Mesothelial cell of epicardium (in vitro differentiated cells): ENCODE data around the gene HELT. TPM values are rescaled to one million over a fixed set of nuclear protein-coding genes. Genes with fewer than 3 reads are reported as not detected.

ENCODE experiments used
- DNase-seq, 2 experiments: peaks; one replicate each; pipeline ENCODE4 v3.0.0; 2021; ENCODE audit warnings: low spot score in 2 of 2; ENCODE audit not compliant: unreplicated experiment in 2 of 2
- H3K27ac Mint-ChIP-seq: 2 replicates; pipeline ENCODE4 v1.8.0; 2021; ENCODE audit warnings: mixed read lengths
- H3K27me3 Mint-ChIP-seq: 2 replicates; pipeline ENCODE4 v1.8.0; 2021; ENCODE audit warnings: low read depth, mixed read lengths
- H3K36me3 Mint-ChIP-seq: 2 replicates; pipeline ENCODE4 v1.8.0; 2021; ENCODE audit warnings: mixed read lengths
- H3K4me1 Mint-ChIP-seq: 2 replicates; pipeline ENCODE4 v1.8.0; 2021; ENCODE audit warnings: mixed read lengths
- H3K4me3 Mint-ChIP-seq: 2 replicates; pipeline ENCODE4 v1.8.0; 2021; ENCODE audit warnings: mild to moderate bottlenecking, moderate library complexity, mixed read lengths
- H3K9me3 Mint-ChIP-seq: 2 replicates; pipeline ENCODE4 v1.8.0; 2021; ENCODE audit warnings: mixed read lengths
- total RNA-seq: library from RNA; stranded (reverse); gene quantifications from 3 replicates; pipeline ENCODE4 v1.2.1, GENCODE V29; 2021
- TF ChIP-seq, protein P1 (sequence below): fragments of 200-600 bp; sonication (generic); IDR thresholded peaks from one replicate; pipeline ENCODE4 v1.5.0; 2021; ENCODE audit warnings: antibody characterized with exemption; ENCODE audit not compliant: unreplicated experiment

HELT gene
- total RNA-seq, 1 donor from 2014 or later, result not detected

DNA sequence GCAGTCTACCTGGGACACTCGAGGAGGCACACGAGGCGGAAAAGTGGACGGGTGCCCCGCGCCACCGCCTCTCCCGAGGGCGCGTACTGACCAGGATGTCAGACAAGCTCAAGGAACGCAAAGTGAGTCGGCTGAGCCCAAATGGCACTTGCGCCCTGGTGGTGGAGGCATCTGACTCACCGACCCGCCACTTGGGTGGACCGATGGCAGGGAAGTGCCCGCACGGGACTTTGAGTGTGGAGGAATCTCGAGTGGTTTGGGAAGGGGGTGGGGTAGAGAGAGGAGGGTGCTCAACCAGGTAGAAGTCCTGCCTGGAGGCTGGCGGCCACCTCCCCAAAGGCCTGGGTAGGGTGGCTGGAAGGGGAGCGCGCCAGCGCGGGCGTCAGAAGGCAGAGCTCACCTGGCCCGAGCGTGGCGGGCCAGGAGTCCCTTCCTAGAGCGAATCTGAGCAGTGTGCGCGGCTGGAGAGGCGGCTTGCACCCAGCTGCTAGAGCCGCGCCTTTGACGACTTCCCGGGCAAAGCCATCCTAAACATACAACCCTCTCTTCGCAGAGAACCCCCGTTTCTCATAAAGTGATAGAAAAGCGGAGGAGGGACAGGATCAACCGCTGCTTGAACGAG lies 655 bp downstream of the HELT start:
- DNase-seq, result no peak
- Mint-ChIP-seq H3K27ac (no peak overlapping the region), H3K4me1 (peaks cover 18% of the 10 kb centered on the region), H3K4me3 (peak overlapping the region; percentile 16), H3K36me3 (no peaks in the 10 kb centered on the region), H3K27me3 (peaks cover 98% of the 10 kb centered on the region), H3K9me3 (no peaks in the 10 kb centered on the region)
- TF ChIP-seq, protein P1, sequence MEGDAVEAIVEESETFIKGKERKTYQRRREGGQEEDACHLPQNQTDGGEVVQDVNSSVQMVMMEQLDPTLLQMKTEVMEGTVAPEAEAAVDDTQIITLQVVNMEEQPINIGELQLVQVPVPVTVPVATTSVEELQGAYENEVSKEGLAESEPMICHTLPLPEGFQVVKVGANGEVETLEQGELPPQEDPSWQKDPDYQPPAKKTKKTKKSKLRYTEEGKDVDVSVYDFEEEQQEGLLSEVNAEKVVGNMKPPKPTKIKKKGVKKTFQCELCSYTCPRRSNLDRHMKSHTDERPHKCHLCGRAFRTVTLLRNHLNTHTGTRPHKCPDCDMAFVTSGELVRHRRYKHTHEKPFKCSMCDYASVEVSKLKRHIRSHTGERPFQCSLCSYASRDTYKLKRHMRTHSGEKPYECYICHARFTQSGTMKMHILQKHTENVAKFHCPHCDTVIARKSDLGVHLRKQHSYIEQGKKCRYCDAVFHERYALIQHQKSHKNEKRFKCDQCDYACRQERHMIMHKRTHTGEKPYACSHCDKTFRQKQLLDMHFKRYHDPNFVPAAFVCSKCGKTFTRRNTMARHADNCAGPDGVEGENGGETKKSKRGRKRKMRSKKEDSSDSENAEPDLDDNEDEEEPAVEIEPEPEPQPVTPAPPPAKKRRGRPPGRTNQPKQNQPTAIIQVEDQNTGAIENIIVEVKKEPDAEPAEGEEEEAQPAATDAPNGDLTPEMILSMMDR, result no peak

DNA sequence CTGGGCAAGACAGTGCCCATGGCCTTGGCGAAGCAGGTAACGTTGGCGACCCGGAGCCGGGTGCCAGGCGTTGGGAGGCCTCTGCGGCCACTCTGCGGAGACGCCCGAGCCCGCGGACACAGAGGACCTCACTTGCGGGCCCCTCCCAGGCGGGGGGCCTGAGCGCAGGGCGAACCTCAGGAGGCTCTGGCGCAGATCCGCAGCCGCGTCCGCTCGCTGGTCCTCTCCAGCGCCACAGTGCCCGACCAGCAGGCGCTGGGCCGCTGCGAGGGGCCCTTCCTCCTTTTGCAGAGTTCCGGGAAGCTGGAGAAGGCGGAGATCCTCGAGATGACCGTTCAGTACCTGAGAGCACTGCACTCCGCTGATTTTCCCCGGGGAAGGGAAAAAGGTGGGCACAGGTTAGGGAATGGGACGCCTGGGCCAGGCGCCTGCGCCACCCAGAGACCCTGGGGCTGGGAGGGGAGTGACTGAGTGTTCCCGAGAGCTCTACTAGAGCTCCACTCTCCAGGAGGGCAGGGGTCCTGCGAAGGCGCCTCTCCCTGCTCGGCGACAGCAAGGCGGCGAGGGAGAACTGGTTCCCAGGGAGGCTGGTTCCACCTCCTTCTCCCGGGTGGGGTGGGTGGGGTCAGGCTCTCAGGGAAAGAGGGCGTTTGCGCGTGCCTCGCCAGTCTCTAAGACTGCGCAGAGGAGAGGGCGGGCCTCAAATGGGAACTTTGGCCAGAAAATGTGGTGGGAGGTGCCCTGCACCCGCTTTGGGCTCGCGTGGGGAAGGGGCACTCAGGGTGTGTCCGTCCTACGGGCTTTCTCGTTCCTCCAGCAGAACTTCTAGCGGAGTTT lies 1.4 kb downstream of the HELT start:
- H3K36me3 Mint-ChIP-seq, result no peaks in the 10 kb centered on the region
- peaks cover 98% of the 10 kb centered on the region for H3K27me3 Mint-ChIP-seq
- no peaks in the 10 kb centered on the region for H3K9me3 Mint-ChIP-seq
- H3K4me1 Mint-ChIP-seq, result peaks cover 18% of the 10 kb centered on the region
- peak overlapping the region; percentile 31 for H3K4me3 Mint-ChIP-seq
- H3K27ac Mint-ChIP-seq, result no peak overlapping the region
- TF ChIP-seq, protein P1, result no peak
- DNase-seq, result no peak

DNA sequence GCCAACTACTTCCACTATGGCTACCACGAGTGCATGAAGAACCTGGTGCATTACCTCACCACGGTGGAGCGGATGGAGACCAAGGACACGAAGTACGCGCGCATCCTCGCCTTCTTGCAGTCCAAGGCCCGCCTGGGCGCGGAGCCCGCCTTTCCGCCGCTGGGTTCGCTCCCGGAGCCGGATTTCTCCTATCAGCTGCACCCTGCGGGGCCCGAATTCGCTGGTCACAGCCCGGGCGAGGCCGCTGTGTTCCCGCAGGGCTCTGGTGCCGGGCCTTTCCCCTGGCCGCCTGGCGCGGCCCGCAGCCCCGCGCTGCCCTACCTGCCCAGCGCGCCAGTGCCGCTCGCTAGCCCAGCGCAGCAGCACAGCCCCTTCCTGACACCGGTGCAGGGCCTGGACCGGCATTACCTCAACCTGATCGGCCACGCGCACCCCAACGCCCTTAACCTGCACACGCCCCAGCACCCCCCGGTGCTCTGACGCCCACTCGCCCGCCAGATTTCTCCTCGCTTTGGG lies 2.1 kb downstream of the HELT start:
- DNase-seq, result no peak

DNA sequence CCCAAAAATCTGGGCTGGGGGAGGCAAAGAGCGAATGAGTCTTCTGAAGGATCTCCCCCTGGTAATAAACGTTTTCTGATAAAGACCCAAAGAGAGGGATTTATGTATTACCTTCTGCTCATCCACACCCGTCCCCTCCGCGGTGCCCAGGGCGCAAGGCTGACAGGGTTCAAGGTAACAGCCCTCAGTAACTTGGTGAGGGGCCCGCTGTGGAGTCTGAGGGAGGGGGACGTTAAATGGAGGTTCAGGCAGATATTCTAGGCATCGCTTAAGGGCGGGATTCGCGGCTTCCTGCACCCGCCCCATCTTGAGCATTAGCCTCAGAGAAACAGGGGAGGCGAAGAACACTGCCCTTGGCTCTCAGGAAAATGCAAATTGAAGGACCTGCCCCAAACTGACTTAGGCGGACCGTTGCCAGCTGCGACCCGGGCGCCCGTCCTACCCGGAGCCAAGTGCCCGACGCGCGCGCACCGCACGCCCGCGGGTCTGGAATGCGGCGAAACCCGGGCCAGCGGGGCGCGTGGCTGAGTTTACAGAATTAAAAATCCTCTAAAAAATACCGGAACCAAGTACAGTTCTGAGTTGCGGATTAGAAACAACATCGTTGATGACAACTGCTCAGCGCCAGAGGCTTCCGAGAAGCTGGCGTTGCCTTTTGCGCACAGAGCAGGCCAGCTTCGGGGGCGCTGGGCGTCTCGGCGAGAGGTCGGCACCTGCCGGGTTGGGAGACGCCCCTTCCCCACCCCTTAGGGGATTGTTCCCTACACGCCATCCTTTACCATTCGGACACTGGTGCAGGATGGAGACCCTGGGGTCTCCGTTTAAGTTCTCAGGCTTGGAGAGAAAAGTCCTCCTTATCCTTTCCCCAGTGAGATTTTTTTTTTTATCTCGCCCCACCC lies 2.8 kb downstream of the HELT start:
- no peak for DNase-seq
- Mint-ChIP-seq H3K4me3 (peak overlapping the region; percentile 20), H3K9me3 (no peaks in the 10 kb centered on the region), H3K27ac (no peak overlapping the region), H3K27me3 (peaks cover 98% of the 10 kb centered on the region), H3K4me1 (peaks cover 18% of the 10 kb centered on the region), H3K36me3 (no peaks in the 10 kb centered on the region)
- TF ChIP-seq, protein P1, result no peak

More for the DNA sequence above, 2.1 kb downstream of the HELT start:
- peaks cover 18% of the 10 kb centered on the region for H3K4me1 Mint-ChIP-seq
- TF ChIP-seq, protein P1, result no peak
- no peak overlapping the region for H3K27ac Mint-ChIP-seq
- no peaks in the 10 kb centered on the region for H3K36me3 Mint-ChIP-seq
- H3K27me3 Mint-ChIP-seq, result peaks cover 98% of the 10 kb centered on the region
- H3K4me3 Mint-ChIP-seq, result peak overlapping the region; percentile 31
- no peaks in the 10 kb centered on the region for H3K9me3 Mint-ChIP-seq

DNA sequence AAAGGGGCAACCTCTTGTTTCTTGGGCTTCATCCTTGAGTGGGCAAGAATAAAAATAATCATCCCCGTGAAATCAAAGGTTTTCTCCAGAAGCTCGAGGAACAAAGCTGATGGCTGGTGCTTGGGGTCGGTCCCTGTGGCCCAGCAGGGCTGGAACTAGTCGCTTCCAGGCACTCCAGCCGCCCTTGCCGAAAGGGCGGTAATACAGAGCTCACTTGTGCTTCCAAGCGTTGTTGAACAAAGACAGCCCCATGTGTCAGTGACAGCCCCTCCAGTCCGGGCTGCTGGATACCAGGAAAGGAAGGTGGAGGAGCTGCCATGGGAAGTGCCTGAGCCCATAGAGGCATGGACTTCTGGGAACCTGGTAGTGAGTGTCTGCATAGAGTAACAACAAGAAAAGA lies 5.2 kb downstream of the HELT start:
- Mint-ChIP-seq H3K36me3 (no peaks in the 10 kb centered on the region), H3K4me3 (no peak overlapping the region), H3K4me1 (peaks cover 13% of the 10 kb centered on the region), H3K27ac (no peak overlapping the region), H3K27me3 (peaks cover 96% of the 10 kb centered on the region), H3K9me3 (no peaks in the 10 kb centered on the region)
- TF ChIP-seq, protein P1, result no peak
- DNase-seq, result no peak
